ENCODE measurements around the gene DDIT4.
"Not testable (repeated sequence)": the region's sequence is repeated elsewhere in the genome, so short reads cannot be mapped to it uniquely, and the experiment has no call there.

The DDIT4 gene

GRCh38 chr10:72265990-72266865 lies 7.5 kb upstream of the DDIT4 start:
- DNase-seq: no peak

- no peak for DNase-seq
These were observed 6.3 kb upstream of the DDIT4 start for GRCh38 chr10:72267381-72267780.

GRCh38 chr10:72267819-72268399 lies 5.8 kb upstream of the DDIT4 start:
- DNase-seq: no peak

- DNase-seq: not testable (repeated sequence)
These were observed 5.1 kb upstream of the DDIT4 start for GRCh38 chr10:72268475-72269200.

- no peak for DNase-seq
These were observed 3.0 kb upstream of the DDIT4 start for GRCh38 chr10:72270607-72271281.

GRCh38 chr10:72272689-72273409 lies 875 bp upstream of the DDIT4 start:
- peak; percentile 51 to 96 (median 87) for DNase-seq

GRCh38 chr10:72274213-72274729 lies 547 bp downstream of the DDIT4 start:
- DNase-seq: peak in 9 of 51 donors; percentile 47 to 71 (median 54)

GRCh38 chr10:72274730-72275350 lies 1.1 kb downstream of the DDIT4 start:
- DNase-seq: peak in 43 of 51 donors; percentile 12 to 87 (median 66)

GRCh38 chr10:72275351-72276012 lies 1.8 kb downstream of the DDIT4 start:
- peak in 15 of 51 donors; percentile 15 to 61 (median 47) for DNase-seq

GRCh38 chr10:72276013-72276387 lies 2.3 kb downstream of the DDIT4 start:
- peak in 10 of 51 donors; percentile 12 to 48 (median 32) for DNase-seq

GRCh38 chr10:72276421-72277339 lies 3.0 kb downstream of the DDIT4 start:
- peak in 7 of 51 donors; percentile 19 to 68 (median 34) for DNase-seq

- DNase-seq: no peak
These were observed 3.7 kb downstream of the DDIT4 start for GRCh38 chr10:72277340-72277995.

GRCh38 chr10:72277996-72278667 lies 4.4 kb downstream of the DDIT4 start:
- DNase-seq: no peak

- no peak for DNase-seq
These were observed 5.1 kb downstream of the DDIT4 start for GRCh38 chr10:72278668-72279393.

GRCh38 chr10:72279587-72279986 lies 5.9 kb downstream of the DDIT4 start:
- not testable (repeated sequence) for DNase-seq

- no peak for DNase-seq
These were observed 9.4 kb downstream of the DDIT4 start for GRCh38 chr10:72283131-72283530.

Measured in hypothalamus (tissue), 51 donors.